ENCODE data around the gene ATP5PF.

The ATP5PF gene

DNA sequence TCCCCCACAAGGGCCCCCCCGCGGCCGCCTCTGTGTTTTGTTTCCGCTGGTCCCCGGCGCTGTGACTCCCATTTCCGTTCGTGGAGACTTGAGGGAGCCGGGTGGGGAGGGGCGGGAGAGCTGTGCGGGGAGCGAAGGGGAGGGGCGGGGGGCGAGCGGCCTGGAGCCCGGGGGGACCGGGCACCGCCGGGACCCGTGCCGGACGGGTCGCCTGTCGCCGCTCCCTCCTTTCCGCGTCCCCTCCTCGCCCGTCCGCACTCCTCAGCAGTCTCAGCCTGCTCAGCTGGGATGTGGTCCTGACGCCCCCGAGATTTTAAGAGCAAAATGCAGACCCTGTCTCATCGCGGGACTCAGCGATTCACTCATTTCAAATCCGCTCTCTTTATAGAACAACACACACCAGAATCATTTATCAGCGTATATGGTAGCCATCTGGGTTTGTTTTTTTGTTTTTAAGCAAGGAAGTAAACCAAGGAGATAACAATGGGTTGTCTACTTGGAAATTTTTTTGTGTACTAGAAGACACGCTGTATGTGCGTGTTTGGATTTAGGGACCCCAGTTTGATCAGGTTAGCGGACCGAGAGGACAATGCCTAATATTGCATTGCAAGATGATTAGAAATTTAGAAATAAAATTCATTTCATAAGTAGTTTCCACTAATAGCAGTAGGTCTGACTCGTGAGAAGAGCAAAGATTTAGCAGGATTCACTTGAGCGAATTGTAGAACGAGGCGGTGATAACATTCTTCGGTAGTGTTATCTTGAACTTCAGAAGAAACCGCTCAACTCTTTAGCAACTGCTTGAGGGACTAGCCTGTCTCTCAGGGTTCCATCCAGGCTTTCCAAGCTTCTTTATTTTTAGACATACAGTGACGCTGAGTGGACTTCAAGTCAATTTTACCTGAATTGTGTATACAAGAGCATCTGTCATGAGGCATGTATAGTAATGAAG lies 1.2 kb upstream of the ATP5PF start:
- DNase-seq: peak; percentile 89 to 93
- TF ChIP-seq CTCF (IDR thresholded peaks at IDR 0.05): no peak
- Histone ChIP-seq H3K9me3 (no peaks in the 10 kb centered on the region), H3K27ac (peak overlapping the region; percentile 96 to 99), H3K27me3 (no peaks in the 10 kb centered on the region), H3K36me3 (peaks cover 0 to 4% (median 0%) of the 10 kb centered on the region in 3 donors), H3K4me3 (peak overlapping the region; percentile 82 to 97), H3K4me1 (peaks cover 0 to 45% (median 26%) of the 10 kb centered on the region in 4 donors)
- intact Hi-C loops (cut with DNase I; ENCODE audit: low total_unique reads): loop anchor here (10.0 kb wide), 2 partner anchors 131 to 439 kb away; partner anchors contain the start of genes APP and MRPL39

GRCh38 chr21:25734654-25734903 lies 125 bp downstream of the ATP5PF start:
- peaks cover 1 to 8% (median 7%) of the 10 kb centered on the region in 3 donors for H3K36me3 ChIP-seq
- H3K27ac ChIP-seq: peak overlapping the region; percentile 96 to 99
- H3K9me3 ChIP-seq: no peaks in the 10 kb centered on the region
- intact Hi-C loops (cut with DNase I; ENCODE audit: low total_unique reads): loop anchor here (10.0 kb wide), 2 partner anchors 130 to 440 kb away; partner anchors contain the start of genes APP and MRPL39
- no peak for DNase-seq
- no peak for TF ChIP-seq CTCF (IDR thresholded peaks at IDR 0.05)
- H3K4me3 ChIP-seq: peak overlapping the region; percentile 82 to 97
- H3K4me1 ChIP-seq: peaks cover 0 to 49% (median 26%) of the 10 kb centered on the region in 4 donors
- no peaks in the 10 kb centered on the region for H3K27me3 ChIP-seq

DNA sequence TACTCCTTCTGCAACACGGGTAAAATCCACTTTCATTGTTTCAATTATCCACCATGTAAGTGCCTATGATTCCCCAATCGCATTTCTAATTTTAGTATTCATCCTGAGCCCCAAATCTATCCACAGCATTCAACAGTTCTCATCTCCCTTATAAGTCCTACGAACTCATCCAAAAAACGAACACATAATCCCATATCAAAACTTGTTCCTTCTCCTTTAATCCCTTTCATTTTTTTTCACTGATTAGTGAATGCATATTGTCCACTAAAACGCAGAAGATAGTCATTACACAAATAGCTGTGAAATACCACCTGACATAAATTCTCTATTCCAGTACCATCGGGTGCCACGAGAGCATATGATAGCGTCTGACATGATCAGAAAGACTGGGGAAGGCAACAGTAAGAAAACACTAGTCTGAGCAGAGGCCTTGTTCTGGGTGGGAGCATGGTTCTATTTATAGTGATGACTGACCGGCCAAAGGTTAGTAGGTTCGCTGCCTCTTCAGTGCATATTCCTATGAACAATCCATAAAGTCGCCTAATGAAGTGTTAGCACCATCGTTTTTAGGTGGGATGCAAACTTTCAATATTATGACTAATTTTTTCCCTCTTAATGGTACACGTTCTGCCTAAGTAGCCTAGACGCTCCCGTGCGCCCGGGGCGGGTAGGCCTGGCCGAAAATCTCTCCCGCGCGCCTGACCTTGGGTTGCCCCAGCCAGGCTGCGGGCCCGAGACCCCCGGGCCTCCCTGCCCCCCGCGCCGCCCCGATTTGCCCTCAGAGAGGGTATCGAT lies 648 bp downstream of the ATP5PF start:
- peaks cover 7 to 13% (median 13%) of the 10 kb centered on the region in 3 donors for H3K36me3 ChIP-seq
- intact Hi-C loops (cut with DNase I; ENCODE audit: low total_unique reads): loop anchor here (10.0 kb wide), 2 partner anchors 129 to 441 kb away; partner anchors contain the start of genes APP and MRPL39

GRCh38 chr21:25732091-25732760 lies 2.5 kb downstream of the ATP5PF start:
- peaks cover 0 to 43% (median 25%) of the 10 kb centered on the region in 4 donors for H3K4me1 ChIP-seq
- no peak overlapping the region for H3K27ac ChIP-seq
- H3K9me3 ChIP-seq: no peaks in the 10 kb centered on the region
- no peaks in the 10 kb centered on the region for H3K27me3 ChIP-seq
- H3K4me3 ChIP-seq: no peak overlapping the region
- TF ChIP-seq CTCF (IDR thresholded peaks at IDR 0.05): no peak
- no peak for DNase-seq
- intact Hi-C loops (cut with DNase I; ENCODE audit: low total_unique reads): loop anchor here (10.0 kb wide), 2 partner anchors 127 to 443 kb away; partner anchors contain the start of genes APP and MRPL39
- H3K36me3 ChIP-seq: peaks cover 25 to 31% (median 30%) of the 10 kb centered on the region in 3 donors

More for the DNA sequence above, 648 bp downstream of the ATP5PF start:
- no peak for TF ChIP-seq CTCF (IDR thresholded peaks at IDR 0.05)
- Histone ChIP-seq H3K9me3 (no peaks in the 10 kb centered on the region), H3K27me3 (no peaks in the 10 kb centered on the region), H3K4me1 (peaks cover 0 to 49% (median 26%) of the 10 kb centered on the region in 4 donors), H3K27ac (peak overlapping the region; percentile 96 to 99), H3K4me3 (peak overlapping the region; percentile 82 to 97)
- DNase-seq: no peak

DNA sequence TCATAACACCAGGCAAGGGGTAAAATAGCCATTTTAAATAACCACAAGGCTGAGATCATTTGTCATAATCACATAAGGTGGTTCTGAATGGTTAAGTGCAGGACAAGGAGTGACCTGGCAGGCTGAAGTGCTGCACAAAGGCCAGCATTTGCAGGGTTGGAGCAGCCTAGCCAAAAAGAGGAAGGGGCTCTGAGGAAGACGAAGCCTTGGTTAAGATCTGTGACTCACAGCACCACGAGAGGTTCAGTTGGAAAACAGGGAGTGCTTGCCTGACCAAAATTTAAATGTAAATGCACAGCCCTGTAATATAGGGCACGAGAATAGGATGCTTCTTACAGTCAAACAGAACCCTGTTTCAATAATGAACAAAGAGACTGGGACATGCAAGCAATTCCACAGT lies 12.1 kb downstream of the ATP5PF start:
- Histone ChIP-seq H3K36me3 (peaks cover 52 to 65% (median 58%) of the 10 kb centered on the region in 3 donors), H3K27me3 (no peaks in the 10 kb centered on the region), H3K27ac (no peak overlapping the region), H3K4me1 (no peaks in the 10 kb centered on the region), H3K4me3 (no peak overlapping the region), H3K9me3 (no peaks in the 10 kb centered on the region)
- TF ChIP-seq CTCF (IDR thresholded peaks at IDR 0.05): no peak
- intact Hi-C loops (cut with DNase I; ENCODE audit: low total_unique reads): no loop called here
- no peak for DNase-seq
